ENCODE results near the gene IL22RA1.

Gene IL22RA1

DNA sequence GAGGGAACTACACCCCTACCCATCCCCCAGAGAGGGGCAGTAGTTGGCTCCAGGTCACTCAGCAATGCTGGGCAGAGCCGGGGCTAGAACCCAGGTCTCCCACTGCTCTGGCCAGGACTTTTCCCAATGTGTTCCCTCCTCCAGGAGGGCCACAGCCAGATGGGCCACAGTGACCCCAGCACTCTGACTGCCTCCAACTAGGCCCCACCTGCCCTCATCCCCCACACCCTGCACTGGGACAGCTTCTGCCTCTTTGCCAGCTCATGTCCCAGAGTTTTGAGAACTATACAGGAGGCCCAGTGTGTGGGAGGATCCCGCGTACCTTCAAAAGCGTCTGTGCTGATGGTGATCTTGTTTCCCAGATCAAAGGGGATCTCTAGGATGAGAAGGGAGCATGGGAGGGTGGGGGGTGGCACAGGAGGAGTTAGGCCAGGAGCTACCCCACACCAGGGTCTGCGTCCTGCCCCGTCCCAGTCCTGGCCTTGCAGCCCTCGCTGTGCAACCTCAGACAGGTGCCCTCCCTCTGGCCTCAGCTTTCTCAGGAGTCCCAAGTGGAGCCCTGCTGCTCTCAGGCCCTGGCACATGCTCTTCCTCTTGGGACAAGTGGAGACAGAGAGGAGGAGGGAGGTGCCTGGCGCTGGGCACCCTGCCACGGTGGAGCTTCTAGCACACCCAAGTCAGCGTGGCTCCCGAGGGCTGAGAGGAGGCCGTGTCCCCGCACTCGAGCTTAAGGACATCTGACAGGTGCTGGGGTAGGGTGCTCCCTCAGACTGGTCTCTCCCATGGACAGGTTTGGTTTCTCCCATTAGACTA lies 53.0 kb downstream of the IL22RA1 start:
- H3K27ac ChIP-seq = no peak overlapping the region
- no peaks in the 10 kb centered on the region for H3K9me3 ChIP-seq (ENCODE audit: control insufficient read depth, low read length)
- no peaks in the 10 kb centered on the region for H3K36me3 ChIP-seq (ENCODE audit: control insufficient read depth, insufficient read depth, low read length)
- H3K27me3 ChIP-seq (ENCODE audit: control insufficient read depth, insufficient read depth, low read length) = no peaks in the 10 kb centered on the region
- H2AFZ ChIP-seq = no peak overlapping the region
- H3K79me2 ChIP-seq = no peaks in the 10 kb centered on the region
- no peaks in the 10 kb centered on the region for H3K4me1 ChIP-seq
- H3K4me3 ChIP-seq (ENCODE audit: low read depth, low read length) = no peak overlapping the region
- no peak overlapping the region for H3K9ac ChIP-seq
- no peak overlapping the region for H3K4me2 ChIP-seq (ENCODE audit: low read length)
- TF ChIP-seq, protein P1, sequence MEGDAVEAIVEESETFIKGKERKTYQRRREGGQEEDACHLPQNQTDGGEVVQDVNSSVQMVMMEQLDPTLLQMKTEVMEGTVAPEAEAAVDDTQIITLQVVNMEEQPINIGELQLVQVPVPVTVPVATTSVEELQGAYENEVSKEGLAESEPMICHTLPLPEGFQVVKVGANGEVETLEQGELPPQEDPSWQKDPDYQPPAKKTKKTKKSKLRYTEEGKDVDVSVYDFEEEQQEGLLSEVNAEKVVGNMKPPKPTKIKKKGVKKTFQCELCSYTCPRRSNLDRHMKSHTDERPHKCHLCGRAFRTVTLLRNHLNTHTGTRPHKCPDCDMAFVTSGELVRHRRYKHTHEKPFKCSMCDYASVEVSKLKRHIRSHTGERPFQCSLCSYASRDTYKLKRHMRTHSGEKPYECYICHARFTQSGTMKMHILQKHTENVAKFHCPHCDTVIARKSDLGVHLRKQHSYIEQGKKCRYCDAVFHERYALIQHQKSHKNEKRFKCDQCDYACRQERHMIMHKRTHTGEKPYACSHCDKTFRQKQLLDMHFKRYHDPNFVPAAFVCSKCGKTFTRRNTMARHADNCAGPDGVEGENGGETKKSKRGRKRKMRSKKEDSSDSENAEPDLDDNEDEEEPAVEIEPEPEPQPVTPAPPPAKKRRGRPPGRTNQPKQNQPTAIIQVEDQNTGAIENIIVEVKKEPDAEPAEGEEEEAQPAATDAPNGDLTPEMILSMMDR (IDR thresholded peaks at IDR 0.05) = no peak

DNA sequence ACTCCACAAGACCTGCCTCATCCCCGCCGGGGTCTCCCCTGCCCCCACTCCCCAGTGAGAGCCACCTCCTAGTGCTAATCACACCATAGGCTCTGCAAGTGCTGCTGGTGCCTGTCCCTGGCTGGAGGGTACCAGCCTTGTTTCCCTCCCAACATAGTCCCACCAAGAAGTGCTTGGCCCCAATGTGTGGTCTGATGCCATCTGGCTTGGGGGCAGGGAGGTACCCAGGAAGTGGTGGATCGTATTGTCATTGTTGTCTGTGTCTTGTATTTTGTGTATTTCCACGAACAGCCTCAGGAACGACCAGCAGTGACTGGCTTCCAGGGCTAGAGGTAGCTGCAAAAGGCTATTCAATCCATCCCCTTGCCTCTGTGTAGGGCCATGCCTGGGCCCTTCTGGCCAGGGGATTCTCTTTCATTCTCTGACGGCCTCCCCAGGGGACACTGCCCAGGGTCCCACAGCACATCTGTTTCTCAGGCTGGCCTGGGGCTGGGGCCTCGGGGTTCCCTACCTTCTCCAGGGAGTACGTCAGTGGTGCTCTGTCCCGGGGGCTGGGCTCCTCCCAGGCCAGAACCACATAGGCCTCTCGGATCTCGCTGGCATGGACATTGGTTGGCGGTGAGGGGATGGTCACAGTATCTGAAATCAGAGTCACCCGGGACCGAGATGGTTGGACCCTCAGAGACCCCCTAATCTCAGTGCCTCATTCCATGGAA lies 53.8 kb downstream of the IL22RA1 start:
- Histone ChIP-seq H3K36me3 (ENCODE audit: control insufficient read depth, insufficient read depth, low read length) (no peaks in the 10 kb centered on the region), H3K27ac (no peak overlapping the region), H3K4me3 (ENCODE audit: low read depth, low read length) (no peak overlapping the region), H3K4me1 (no peaks in the 10 kb centered on the region), H3K79me2 (no peaks in the 10 kb centered on the region), H3K4me2 (ENCODE audit: low read length) (no peak overlapping the region), H3K27me3 (ENCODE audit: control insufficient read depth, insufficient read depth, low read length) (no peaks in the 10 kb centered on the region), H2AFZ (no peak overlapping the region), H3K9ac (no peak overlapping the region), H3K9me3 (ENCODE audit: control insufficient read depth, low read length) (no peaks in the 10 kb centered on the region)
- TF ChIP-seq, protein P1 (IDR thresholded peaks at IDR 0.05) = no peak

DNA sequence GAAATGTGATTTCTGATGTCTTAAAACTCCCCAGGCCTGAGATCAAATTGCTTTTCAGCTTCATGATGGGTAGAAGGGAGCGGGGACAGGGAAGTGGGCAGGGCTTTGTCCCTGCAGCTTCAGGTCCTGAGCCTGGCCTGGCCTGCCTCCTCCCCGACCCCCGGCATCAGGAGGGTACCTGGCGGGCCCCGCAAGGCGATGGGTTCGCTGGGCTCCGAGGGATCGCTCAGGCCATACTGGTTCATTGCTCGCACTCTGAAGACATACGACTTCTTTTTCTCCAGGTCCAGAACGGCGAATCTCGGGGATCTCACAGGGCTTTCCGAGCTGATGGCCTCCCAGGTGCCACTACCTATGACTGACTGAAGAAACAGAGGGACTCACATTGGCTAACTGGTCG lies 56.5 kb downstream of the IL22RA1 start:
- Histone ChIP-seq H3K4me3 (ENCODE audit: low read depth, low read length) (no peak overlapping the region), H3K79me2 (no peaks in the 10 kb centered on the region), H3K9ac (no peak overlapping the region), H3K36me3 (ENCODE audit: control insufficient read depth, insufficient read depth, low read length) (no peaks in the 10 kb centered on the region), H3K9me3 (ENCODE audit: control insufficient read depth, low read length) (no peaks in the 10 kb centered on the region), H3K27ac (no peak overlapping the region), H2AFZ (no peak overlapping the region), H3K4me1 (no peaks in the 10 kb centered on the region), H3K27me3 (ENCODE audit: control insufficient read depth, insufficient read depth, low read length) (no peaks in the 10 kb centered on the region), H3K4me2 (ENCODE audit: low read length) (no peak overlapping the region)
- TF ChIP-seq, protein P1 (IDR thresholded peaks at IDR 0.05) = no peak

- Histone ChIP-seq H3K4me3 (ENCODE audit: low read depth, low read length) (no peak overlapping the region), H3K4me1 (no peaks in the 10 kb centered on the region), H3K79me2 (no peaks in the 10 kb centered on the region), H3K36me3 (ENCODE audit: control insufficient read depth, insufficient read depth, low read length) (no peaks in the 10 kb centered on the region), H3K27me3 (ENCODE audit: control insufficient read depth, insufficient read depth, low read length) (no peaks in the 10 kb centered on the region), H3K4me2 (ENCODE audit: low read length) (no peak overlapping the region), H2AFZ (no peak overlapping the region), H3K9me3 (ENCODE audit: control insufficient read depth, low read length) (no peaks in the 10 kb centered on the region), H3K27ac (no peak overlapping the region), H3K9ac (no peak overlapping the region)
- TF ChIP-seq, protein P1 (IDR thresholded peaks at IDR 0.05) = no peak
Measured at GRCh38 chr1:24085546-24085945, 57.4 kb downstream of the IL22RA1 start.
